NCI-H2171 (cell line): ENCODE data around the gene PCNX3.
"Not testable (repeated sequence)": the region's sequence is repeated elsewhere in the genome, so short reads cannot be mapped to it uniquely, and the experiment has no call there.

ENCODE experiments used
- DNase-seq: peaks from one replicate; lab custom pipeline; 2025; lab: John Stamatoyannopoulos, UW

PCNX3 gene

GRCh38 chr11:65655570-65656332 is 40.2 kb downstream of the PCNX3 start:
- no peak for DNase-seq

GRCh38 chr11:65657426-65657825 is 41.9 kb downstream of the PCNX3 start:
- DNase-seq = no peak

- DNase-seq = no peak
Observed at GRCh38 chr11:65658174-65659021, 42.8 kb downstream of the PCNX3 start.

GRCh38 chr11:65660038-65660437 is 44.5 kb downstream of the PCNX3 start:
- no peak for DNase-seq

- not testable (repeated sequence) for DNase-seq
Observed at GRCh38 chr11:65660908-65661307, 45.3 kb downstream of the PCNX3 start.

- no peak for DNase-seq
Observed at GRCh38 chr11:65661599-65662246, 46.1 kb downstream of the PCNX3 start.

- no peak for DNase-seq
Observed at GRCh38 chr11:65662247-65662798, 46.7 kb downstream of the PCNX3 start.

- peak; percentile 88 for DNase-seq
Observed at GRCh38 chr11:65662799-65663638, 47.4 kb downstream of the PCNX3 start, which contains the start of gene RELA. RELA (minus strand) TSS chr11:65662916; CDS start chr11:65662832, 84 bp downstream.

- DNase-seq = peak; percentile 37
Observed at GRCh38 chr11:65663639-65664200, 48.1 kb downstream of the PCNX3 start.

- DNase-seq = no peak
Observed at GRCh38 chr11:65672180-65672860, 56.7 kb downstream of the PCNX3 start.

- DNase-seq = no peak
Observed at GRCh38 chr11:65672982-65673381, 57.4 kb downstream of the PCNX3 start.

GRCh38 chr11:65680192-65680743 is 64.7 kb downstream of the PCNX3 start:
- no peak for DNase-seq

- DNase-seq = not testable (repeated sequence)
Observed at GRCh38 chr11:65683480-65683879, 67.9 kb downstream of the PCNX3 start.

- DNase-seq = no peak
Observed at GRCh38 chr11:65685981-65686380, 70.4 kb downstream of the PCNX3 start.
